Measurements from ENCODE around the gene ZNF511. TPM values are rescaled to one million over a fixed set of nuclear protein-coding genes. Genes with fewer than 3 reads are reported as not detected.

The ZNF511 gene
- total RNA-seq, 2 experiments from 2014 or later: 38.1 to 40.9 TPM

GRCh38 chr10:133314911-133315310 is 6.2 kb downstream of the ZNF511 start:
- intact Hi-C loops (cut with DNase I, micrococcal nuclease): loop anchor here (5.0 kb wide), 2 partner anchors 173 to 478 kb away; no protein-coding TSS in a partner anchor
- ChIA-PET CTCF (no interaction called here), POLR2A (interaction anchor here (1.2 kb wide), 1 partner anchor 21 kb away, joined by 4 read pairs; the partner anchor contains the start of gene CALY)
- ATAC-seq (ENCODE audit: poor library complexity) (no peak), DNase-seq (no peak)
- Mint-ChIP-seq H3K9me3 (no peaks in the 10 kb centered on the region), H3K27me3 (peaks cover 6% of the 10 kb centered on the region), H3K4me1 (ENCODE audit: low read depth) (peaks cover 13% of the 10 kb centered on the region), H3K4me3 (no peak overlapping the region), H3K27ac (no peak overlapping the region), H3K36me3 (ENCODE audit: low read depth) (peaks cover 30% of the 10 kb centered on the region)
- Histone ChIP-seq H3K4me1 (ENCODE audit: insufficient read depth, low read length) (peaks cover 14% of the 10 kb centered on the region), H3K4me3 (ENCODE audit: low read length) (no peak overlapping the region), H3K36me3 (ENCODE audit: insufficient read depth, low read length) (peaks cover 30% of the 10 kb centered on the region), H3K27me3 (ENCODE audit: control insufficient read depth in 1 of 2, insufficient read depth in 2 of 2, low read length in 2 of 2) (no peaks in the 10 kb centered on the region), H3K27ac (ENCODE audit: low read depth in 1 of 2, low read length in 2 of 2) (no peak overlapping the region), H3K9me3 (ENCODE audit: control insufficient read depth in 1 of 2, insufficient read depth in 1 of 2, low read length in 2 of 2) (peaks cover 0 to 1% of the 10 kb centered on the region in 2 experiments)
- TF ChIP-seq CTCF (IDR thresholded peaks at IDR 0.05): no peak

GRCh38 chr10:133315847-133316246 is 7.1 kb downstream of the ZNF511 start:
- Mint-ChIP-seq H3K4me1 (ENCODE audit: low read depth) (peaks cover 13% of the 10 kb centered on the region), H3K4me3 (no peak overlapping the region), H3K27me3 (peaks cover 11% of the 10 kb centered on the region), H3K36me3 (ENCODE audit: low read depth) (peaks cover 27% of the 10 kb centered on the region), H3K27ac (no peak overlapping the region), H3K9me3 (no peaks in the 10 kb centered on the region)
- ATAC-seq (ENCODE audit: poor library complexity): no peak
- peaks cover 20% of the 10 kb centered on the region for H3K36me3 ChIP-seq (ENCODE audit: insufficient read depth, low read length)
- H3K4me3 ChIP-seq (ENCODE audit: low read length): no peak overlapping the region
- no peak for TF ChIP-seq CTCF (IDR thresholded peaks at IDR 0.05)
- CTCF ChIA-PET: interaction anchor here (0.9 kb wide), 1 partner anchor 9 kb away, joined by 3 read pairs; no protein-coding TSS in a partner anchor
- H3K9me3 ChIP-seq (ENCODE audit: control insufficient read depth in 1 of 2, insufficient read depth in 1 of 2, low read length in 2 of 2): peaks cover 0 to 2% of the 10 kb centered on the region in 2 experiments
- POLR2A ChIA-PET: interaction anchor here (0.7 to 1.2 kb wide), 2 partner anchors 9 to 20 kb away, joined by 3 to 4 read pairs; partner anchors contain the start of gene CALY
- no peaks in the 10 kb centered on the region for H3K27me3 ChIP-seq (ENCODE audit: control insufficient read depth in 1 of 2, insufficient read depth in 2 of 2, low read length in 2 of 2)
- peaks cover 12% of the 10 kb centered on the region for H3K4me1 ChIP-seq (ENCODE audit: insufficient read depth, low read length)
- intact Hi-C loops (cut with DNase I, micrococcal nuclease): loop anchor here (5.0 kb wide), 2 partner anchors 174 to 479 kb away; no protein-coding TSS in a partner anchor
- no peak for DNase-seq
- H3K27ac ChIP-seq (ENCODE audit: low read depth in 1 of 2, low read length in 2 of 2): no peak overlapping the region

- intact Hi-C loops (cut with DNase I, micrococcal nuclease): loop anchor here (5.0 kb wide), 2 partner anchors 174 to 479 kb away; no protein-coding TSS in a partner anchor
- H3K9me3 Mint-ChIP-seq: no peaks in the 10 kb centered on the region
- no peak overlapping the region for H3K4me3 Mint-ChIP-seq
- Histone ChIP-seq H3K36me3 (ENCODE audit: insufficient read depth, low read length) (peaks cover 19% of the 10 kb centered on the region), H3K4me1 (ENCODE audit: insufficient read depth, low read length) (peaks cover 12% of the 10 kb centered on the region), H3K9me3 (ENCODE audit: control insufficient read depth in 1 of 2, insufficient read depth in 1 of 2, low read length in 2 of 2) (peaks cover 0 to 4% of the 10 kb centered on the region in 2 experiments), H3K27ac (ENCODE audit: low read depth in 1 of 2, low read length in 2 of 2) (no peak overlapping the region), H3K27me3 (ENCODE audit: control insufficient read depth in 1 of 2, insufficient read depth in 2 of 2, low read length in 2 of 2) (no peaks in the 10 kb centered on the region), H3K4me3 (ENCODE audit: low read length) (no peak overlapping the region)
- no peak for ATAC-seq (ENCODE audit: poor library complexity)
- TF ChIP-seq CTCF (IDR thresholded peaks at IDR 0.05): no peak
- H3K36me3 Mint-ChIP-seq (ENCODE audit: low read depth): peaks cover 23% of the 10 kb centered on the region
- H3K27ac Mint-ChIP-seq: no peak overlapping the region
- DNase-seq: no peak
- ChIA-PET POLR2A (interaction anchor here (0.7 to 1.2 kb wide), 2 partner anchors 9 to 20 kb away, joined by 3 to 4 read pairs; partner anchors contain the start of gene CALY), CTCF (interaction anchor here (0.9 kb wide), 1 partner anchor 9 kb away, joined by 3 read pairs; no protein-coding TSS in a partner anchor)
- peaks cover 11% of the 10 kb centered on the region for H3K27me3 Mint-ChIP-seq
- H3K4me1 Mint-ChIP-seq (ENCODE audit: low read depth): peaks cover 13% of the 10 kb centered on the region
These were observed 7.6 kb downstream of the ZNF511 start for GRCh38 chr10:133316266-133316665.

All from CD4-positive, alpha-beta T cell (primary cell).